ENCODE results near the gene MYRFL.

DNA sequence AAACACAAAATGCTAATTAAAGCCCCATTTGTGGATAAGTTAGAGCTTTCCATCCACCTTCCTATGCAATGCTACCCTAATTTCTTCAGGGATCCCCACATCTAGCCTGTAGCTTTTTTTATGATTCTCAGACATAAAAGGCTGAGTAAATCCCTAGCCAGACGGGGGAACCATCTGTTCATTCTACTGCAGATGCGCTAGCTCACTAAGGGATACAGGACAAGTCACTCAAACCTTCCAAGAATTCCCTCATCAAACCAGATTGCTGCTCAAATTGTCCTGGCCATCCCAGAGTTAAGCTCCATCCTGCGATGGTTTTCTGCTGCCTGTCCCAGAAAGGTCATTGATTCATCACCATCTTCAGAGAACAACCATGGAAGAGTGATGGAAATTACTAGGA, 56.7 kb downstream of the MYRFL start:
- no peak for TF ChIP-seq POLR2AphosphoS5 (IDR thresholded peaks at IDR 0.05)
- TF ChIP-seq, protein P1, sequence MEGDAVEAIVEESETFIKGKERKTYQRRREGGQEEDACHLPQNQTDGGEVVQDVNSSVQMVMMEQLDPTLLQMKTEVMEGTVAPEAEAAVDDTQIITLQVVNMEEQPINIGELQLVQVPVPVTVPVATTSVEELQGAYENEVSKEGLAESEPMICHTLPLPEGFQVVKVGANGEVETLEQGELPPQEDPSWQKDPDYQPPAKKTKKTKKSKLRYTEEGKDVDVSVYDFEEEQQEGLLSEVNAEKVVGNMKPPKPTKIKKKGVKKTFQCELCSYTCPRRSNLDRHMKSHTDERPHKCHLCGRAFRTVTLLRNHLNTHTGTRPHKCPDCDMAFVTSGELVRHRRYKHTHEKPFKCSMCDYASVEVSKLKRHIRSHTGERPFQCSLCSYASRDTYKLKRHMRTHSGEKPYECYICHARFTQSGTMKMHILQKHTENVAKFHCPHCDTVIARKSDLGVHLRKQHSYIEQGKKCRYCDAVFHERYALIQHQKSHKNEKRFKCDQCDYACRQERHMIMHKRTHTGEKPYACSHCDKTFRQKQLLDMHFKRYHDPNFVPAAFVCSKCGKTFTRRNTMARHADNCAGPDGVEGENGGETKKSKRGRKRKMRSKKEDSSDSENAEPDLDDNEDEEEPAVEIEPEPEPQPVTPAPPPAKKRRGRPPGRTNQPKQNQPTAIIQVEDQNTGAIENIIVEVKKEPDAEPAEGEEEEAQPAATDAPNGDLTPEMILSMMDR (IDR thresholded peaks at IDR 0.05 in 8 of 11, conservative IDR thresholded peaks at IDR 0.05 in 3 of 11), result no peak
- no peak for TF ChIP-seq POLR2A (IDR thresholded peaks at IDR 0.05)

All from spleen (tissue), 7 donors.